G401 (cell line): ENCODE measurements around the gene SIM2. TPM values are rescaled to one million over a fixed set of nuclear protein-coding genes. Genes with fewer than 3 reads are reported as not detected.
A peak's percentile ranks its signal among the peaks of the same experiment; 100 is the strongest.

Experiments used
- DNase-seq: peaks from one replicate; pipeline ENCODE4 v3.0.0-alpha.2; 2015; ENCODE audit warnings: low spot score
- in situ Hi-C: cut with HindIII; loops from 2 replicates; pipeline ENCODE4 v1.10.0; 2016; ENCODE audit warnings: low sequenced_read_pairs, mixed read lengths
- total RNA-seq: library from RNA; depleted of rRNA; stranded (reverse); fragments of >200 nt; shearing (Covaris generic); gene quantifications from 2 replicates; pipeline ENCODE4 v1.2.3, GENCODE V29; 2014

The SIM2 gene
- total RNA-seq, 1 experiment from 2014 or later = 4.7 TPM

GRCh38 chr21:36681117-36681631 lies 17.7 kb upstream of the SIM2 start:
- in situ Hi-C loops = no loop called here
- no peak for DNase-seq

GRCh38 chr21:36684957-36685714 lies 13.8 kb upstream of the SIM2 start:
- DNase-seq = peak; percentile 48
- in situ Hi-C loops = no loop called here

DNA sequence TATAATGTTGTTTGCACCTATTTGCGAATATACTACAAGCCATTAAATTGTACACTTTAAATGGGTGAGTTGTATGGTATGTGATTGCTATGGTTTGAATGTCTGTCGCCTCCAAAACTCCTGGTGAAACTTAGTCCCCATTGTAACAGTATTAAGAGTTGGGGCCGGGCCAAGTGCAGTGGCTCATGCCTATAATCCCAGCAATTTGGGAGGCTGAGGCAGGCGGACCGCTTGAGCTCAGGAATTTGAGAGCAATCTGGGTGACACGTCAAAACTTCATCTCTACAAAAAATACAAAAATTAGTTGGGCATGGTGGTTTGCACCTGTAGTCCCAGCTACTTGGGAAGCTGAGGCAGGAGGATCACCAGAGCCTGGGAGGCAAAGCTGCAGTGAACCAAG lies 12.0 kb upstream of the SIM2 start:
- no peak for DNase-seq
- in situ Hi-C loops = no loop called here

DNA sequence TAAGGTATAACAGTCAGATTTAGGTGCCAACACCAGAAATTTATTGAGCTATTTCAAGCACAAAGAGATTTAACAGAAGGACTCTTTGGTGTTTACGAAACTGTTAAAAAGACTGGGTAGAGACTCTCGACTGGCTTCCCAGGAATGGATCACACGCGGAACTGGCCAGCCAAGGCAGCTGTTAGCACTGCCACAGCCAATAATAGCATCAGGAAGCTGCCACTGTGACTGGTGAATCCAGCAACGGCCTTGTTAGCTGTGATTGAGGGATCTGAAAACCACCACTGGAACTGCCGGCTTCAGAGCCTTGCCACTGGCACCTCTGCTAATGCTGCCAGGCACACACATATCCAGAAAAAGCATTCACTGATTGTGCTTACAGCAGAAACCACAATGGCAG lies 10.6 kb upstream of the SIM2 start:
- no peak for DNase-seq
- in situ Hi-C loops = no loop called here

GRCh38 chr21:36689324-36689723 lies 9.6 kb upstream of the SIM2 start:
- no peak for DNase-seq
- in situ Hi-C loops = no loop called here

- DNase-seq = no peak
- in situ Hi-C loops = no loop called here
These were observed 8.0 kb upstream of the SIM2 start for GRCh38 chr21:36690628-36691554.

DNA sequence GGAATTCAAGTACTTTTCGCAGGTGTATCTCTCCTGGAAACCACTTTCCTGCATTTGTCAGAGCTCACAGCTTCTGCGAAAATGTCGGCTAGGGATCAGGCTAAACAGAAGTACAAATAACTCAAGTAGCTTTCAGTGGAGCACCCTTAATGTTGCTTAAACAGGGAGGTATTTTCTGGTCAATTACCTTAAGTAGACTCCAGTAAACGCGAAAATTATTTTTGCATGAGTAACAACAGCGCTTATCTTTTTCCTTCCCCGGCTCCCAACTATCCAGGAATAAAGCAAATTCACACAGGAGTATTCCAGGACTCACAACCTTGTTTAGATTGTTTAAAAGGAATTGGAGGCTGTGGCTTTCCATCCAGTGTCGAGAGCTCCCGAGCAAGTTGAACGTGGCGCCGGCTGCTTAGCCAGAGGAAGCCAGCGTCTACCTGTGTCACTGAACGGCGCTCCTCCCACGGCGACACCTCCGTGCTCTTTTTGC lies 7.3 kb upstream of the SIM2 start:
- DNase-seq = no peak
- in situ Hi-C loops = no loop called here

DNA sequence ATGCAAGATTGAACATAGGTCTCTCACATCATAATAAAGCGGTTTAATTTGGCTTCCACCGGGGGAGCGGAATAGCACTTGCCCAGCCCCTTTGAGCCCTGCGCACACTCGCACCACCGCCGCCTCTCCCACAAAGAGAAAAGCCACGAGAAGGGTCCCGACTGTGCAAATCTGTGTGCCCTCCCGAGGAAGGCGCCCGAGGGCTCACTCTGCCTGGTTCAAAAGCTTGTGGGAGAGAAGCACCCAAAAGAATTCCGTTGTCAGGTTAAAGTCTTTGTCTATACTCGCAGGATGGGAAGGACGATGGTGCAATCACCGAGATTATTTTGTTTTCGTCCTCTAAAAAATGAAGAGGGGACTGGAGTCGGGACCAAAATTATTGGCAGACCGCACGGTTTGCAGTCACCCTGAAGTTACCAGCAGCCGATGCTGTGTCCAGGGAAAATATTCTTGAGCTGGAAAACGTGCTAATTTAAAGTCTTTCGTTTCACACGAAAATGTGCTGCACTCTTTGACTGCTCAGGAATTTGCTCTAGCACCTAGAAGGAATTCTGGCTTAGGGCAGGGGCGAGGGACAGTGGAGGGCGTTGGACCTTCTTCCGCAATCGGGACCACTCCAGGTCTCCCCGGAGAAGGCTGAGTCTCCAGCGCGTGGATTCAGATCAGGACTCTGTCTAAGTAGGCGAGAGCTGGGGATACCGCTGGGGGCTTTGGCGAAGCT lies 6.6 kb upstream of the SIM2 start:
- in situ Hi-C loops = no loop called here
- no peak for DNase-seq

DNA sequence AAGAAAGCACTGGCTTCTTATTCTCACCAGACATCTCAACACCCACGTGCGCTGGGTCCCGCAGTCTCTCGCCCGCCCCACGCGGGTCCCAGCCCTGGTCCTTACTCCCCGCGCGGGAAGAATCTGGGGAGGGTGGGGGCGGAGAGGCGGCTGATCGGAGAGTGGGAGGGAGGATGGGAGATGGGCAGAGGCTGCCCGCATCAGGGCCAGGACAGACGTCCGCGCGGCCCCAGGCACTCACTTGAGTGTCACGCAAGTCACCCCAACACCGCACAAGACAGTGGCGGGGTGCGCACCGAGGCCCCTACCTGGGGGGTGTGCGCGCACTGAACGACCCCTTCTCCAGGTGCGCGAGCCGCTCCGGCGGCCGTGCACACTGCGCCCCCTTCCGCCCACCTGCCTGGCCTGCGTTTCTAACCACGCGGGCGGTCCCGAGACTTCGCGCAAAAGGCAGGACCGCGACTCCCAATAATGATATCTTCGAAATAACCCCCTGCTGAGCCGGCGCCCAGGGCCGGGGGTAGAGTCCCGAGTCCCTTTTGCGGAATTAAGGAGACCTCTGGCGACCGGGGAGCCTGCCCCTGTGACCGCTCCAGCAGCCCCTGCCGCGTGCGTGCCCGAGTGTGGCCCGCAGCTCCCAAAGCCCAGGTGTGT lies 6.0 kb upstream of the SIM2 start:
- DNase-seq = no peak
- in situ Hi-C loops = no loop called here

DNA sequence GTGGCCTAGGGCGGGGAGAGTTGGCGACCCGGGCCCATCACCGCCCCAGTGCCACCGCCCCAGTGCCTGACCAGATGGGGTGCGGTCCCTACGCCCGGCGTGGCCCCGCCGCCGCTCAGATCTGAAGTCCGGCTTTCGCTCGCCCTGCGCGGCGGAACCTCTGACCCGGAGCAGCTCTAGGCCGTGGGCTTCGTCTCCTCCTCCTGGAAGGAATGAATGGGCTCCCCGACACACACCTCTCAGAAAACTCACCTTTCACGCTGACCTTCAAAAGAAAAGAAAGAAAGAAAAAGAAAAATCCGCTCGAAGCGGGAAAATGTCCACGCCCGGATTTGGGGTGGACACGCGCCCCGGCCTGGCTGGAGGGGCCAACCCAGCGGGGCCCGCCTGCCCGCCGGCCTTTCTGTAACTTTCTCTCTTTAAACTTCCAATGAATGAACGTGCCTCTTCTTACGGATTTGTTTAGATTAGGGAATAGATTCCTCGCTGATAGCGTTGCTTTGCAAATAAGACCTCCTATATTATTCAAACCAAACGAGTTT lies 5.4 kb upstream of the SIM2 start:
- in situ Hi-C loops = no loop called here

GRCh38 chr21:36694031-36694515 lies 4.8 kb upstream of the SIM2 start:
- no peak for DNase-seq
- in situ Hi-C loops = no loop called here

More for the DNA sequence above, 5.4 kb upstream of the SIM2 start:
- DNase-seq = no peak

GRCh38 chr21:36694593-36695282 lies 4.2 kb upstream of the SIM2 start:
- in situ Hi-C loops = no loop called here

GRCh38 chr21:36695283-36695634 lies 3.7 kb upstream of the SIM2 start:
- in situ Hi-C loops = no loop called here

More at GRCh38 chr21:36694593-36695282, 4.2 kb upstream of the SIM2 start:
- DNase-seq = no peak

GRCh38 chr21:36695671-36696389 lies 3.1 kb upstream of the SIM2 start:
- in situ Hi-C loops = no loop called here

More at GRCh38 chr21:36695283-36695634, 3.7 kb upstream of the SIM2 start:
- DNase-seq = no peak

DNA sequence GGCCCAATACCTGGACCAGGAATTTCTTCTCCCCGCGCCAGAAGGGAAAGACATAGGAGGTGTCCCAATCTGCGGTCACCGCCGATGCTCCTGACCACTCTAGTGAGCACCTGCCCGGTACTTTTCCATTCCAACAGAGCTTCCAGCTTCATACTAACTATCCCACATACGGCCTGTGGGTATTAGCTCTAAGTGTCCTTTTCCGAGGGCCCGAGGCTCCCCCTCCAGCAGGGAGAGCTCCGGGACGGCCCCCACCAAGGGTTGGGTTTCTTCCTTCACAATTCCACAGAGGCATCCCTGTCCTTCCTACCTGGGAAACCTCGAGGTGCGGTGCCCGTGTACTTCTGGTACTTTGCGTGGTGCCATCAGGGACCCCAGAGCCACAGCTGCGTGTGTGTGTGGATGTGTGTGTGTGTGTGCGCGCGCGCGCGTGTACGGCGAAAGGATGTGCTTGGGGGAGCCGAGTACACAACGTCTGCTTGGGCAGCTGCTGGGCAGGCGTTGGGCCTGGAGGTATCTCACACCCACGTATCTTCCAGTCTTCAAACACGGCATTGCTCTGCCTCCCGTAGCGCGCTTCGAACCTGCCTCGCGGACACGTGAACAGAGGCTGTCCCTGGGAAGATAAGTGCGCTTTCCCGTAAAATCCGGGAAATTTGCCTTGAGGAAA lies 2.4 kb upstream of the SIM2 start:
- in situ Hi-C loops = no loop called here
- DNase-seq = no peak

More at GRCh38 chr21:36695671-36696389, 3.1 kb upstream of the SIM2 start:
- DNase-seq = no peak

DNA sequence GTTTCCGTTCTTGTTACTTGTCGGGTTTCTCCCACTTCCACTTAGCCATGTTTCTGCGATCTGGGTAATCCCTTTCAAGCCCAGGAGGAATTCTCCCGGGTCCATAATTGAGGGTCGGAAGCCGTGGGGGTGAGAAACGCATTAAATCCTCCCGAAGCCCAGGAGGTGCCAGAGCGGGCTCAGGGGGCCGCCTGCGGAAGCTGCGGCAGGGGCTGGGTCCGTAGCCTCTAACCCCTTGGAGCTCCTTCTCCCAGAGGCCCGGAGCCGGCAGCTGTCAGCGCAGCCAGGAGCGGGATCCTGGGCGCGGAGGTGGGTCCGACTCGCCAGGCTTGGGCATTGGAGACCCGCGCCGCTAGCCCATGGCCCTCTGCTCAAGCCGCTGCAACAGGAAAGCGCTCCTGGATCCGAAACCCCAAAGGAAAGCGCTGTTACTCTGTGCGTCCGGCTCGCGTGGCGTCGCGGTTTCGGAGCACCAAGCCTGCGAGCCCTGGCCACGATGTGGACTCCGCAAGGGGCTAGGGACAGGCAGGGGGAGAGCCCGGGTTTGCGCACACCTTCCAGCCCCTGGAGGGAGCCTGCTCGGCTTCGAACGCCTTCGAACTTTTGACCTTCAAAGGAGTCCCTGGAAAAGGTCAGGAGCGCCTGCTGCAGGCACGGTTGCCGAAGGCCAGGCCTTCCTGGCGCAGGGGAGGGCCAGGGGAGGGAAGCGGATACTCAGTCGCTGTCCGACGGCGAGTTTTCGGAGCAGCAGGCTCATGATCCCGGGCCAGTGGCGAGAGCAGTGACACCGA lies 1.7 kb upstream of the SIM2 start:
- in situ Hi-C loops = no loop called here
- no peak for DNase-seq
